GM19238 (cell line): ENCODE data around the gene C19orf67.
A peak's percentile ranks its signal among the peaks of the same experiment; 100 is the strongest.

Experiments
- DNase-seq: peaks from one replicate; pipeline ENCODE4 v3.0.0; 2011; ENCODE audit warnings: low spot score; ENCODE audit not compliant: insufficient read length

Gene C19orf67

GRCh38 chr19:14110650-14111049 is 25.1 kb upstream of the C19orf67 start:
- DNase-seq = no peak

DNA sequence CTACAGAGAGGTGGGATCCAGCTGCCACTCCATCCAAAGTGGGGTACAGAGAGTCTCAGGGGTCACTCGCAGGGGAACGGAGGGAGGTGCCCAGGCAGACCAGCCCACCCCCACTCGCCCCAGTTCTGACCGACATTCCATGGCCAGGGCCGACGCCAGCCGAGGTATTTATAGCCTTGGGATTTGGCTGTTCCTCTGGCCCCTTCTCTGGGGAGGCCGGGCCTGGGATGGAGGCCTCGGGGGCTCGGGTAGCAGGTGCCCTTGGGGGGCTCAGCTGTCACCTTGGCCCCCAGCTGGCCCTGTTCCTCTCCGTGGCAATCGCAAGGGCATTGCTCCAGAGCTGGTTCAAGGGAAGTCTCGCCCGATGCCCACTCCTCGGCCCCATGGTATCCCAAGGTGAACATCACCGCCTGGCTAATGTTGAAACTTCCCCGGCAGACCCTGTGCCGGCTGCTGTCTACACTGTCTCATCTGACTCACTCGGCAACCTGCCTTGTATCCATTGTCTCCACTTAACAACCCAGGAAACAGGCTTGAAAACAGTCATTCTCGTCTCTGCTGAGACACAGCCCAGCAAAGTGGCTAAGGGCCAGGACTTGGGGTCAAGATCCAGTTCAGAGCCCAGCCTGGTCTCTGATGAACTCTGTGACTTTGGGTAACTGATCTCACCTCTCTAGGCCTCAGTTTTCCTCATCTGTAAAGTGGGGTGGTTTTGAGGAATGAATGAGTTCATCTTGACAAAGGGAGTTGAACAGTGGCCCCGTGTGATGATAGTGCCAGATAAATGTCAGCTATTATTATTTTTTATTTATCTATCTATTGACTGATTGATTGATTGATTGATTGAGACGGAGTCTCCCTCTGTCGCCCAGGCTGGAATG is 22.2 kb upstream of the C19orf67 start:
- DNase-seq = no peak

- DNase-seq = no peak
Observed at GRCh38 chr19:14106840-14107239, 21.3 kb upstream of the C19orf67 start.

- no peak for DNase-seq
Observed at GRCh38 chr19:14105680-14106079, 20.1 kb upstream of the C19orf67 start.

DNA sequence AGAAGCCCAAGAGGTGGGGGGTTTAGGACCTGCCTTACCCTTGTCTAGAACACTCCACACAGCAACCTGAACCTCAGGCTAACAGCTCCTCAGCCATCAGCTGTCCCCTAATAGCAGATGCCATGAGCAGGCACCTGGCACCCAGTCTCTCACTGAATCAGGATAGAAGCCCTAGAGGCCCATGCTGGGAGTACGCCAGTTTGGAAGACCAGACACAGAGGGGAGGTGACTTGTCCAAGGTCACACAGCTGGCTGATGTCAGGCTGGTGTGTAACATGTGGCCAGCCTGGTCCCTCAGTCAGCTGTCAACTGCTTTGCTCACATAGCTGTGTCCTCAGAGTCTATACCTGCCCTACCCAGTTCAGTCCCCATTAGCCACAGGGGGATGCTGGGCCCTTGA is 17.7 kb upstream of the C19orf67 start:
- no peak for DNase-seq

GRCh38 chr19:14102756-14103155 is 17.2 kb upstream of the C19orf67 start:
- no peak for DNase-seq

GRCh38 chr19:14102102-14102696 is 16.6 kb upstream of the C19orf67 start:
- DNase-seq = no peak

DNA sequence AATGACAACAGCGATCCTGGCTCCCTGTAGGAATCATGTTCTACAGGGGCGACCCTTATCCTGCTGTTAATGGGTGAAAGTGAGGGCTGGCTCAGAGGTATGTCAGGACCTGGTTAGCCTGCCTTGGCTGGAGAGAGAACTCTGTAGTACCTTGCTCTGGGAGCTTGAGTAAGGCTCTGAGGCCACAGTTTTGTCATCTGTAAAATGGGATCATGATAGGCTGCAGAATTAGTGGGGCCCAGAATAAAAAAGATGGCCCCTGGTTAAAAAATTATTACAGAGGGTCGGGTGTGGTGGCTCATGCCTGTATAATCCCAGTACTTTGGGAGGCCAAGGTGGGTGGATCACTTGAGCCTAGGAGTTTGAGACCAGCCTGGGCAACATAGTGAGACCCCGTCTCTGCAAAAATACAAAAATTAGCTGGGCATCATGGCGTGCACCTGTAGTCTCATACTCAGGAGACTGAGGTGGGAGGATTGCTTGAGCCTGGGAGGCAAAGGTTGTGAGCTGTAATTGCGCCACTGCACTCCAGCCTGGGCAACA is 15.5 kb upstream of the C19orf67 start:
- no peak for DNase-seq

DNA sequence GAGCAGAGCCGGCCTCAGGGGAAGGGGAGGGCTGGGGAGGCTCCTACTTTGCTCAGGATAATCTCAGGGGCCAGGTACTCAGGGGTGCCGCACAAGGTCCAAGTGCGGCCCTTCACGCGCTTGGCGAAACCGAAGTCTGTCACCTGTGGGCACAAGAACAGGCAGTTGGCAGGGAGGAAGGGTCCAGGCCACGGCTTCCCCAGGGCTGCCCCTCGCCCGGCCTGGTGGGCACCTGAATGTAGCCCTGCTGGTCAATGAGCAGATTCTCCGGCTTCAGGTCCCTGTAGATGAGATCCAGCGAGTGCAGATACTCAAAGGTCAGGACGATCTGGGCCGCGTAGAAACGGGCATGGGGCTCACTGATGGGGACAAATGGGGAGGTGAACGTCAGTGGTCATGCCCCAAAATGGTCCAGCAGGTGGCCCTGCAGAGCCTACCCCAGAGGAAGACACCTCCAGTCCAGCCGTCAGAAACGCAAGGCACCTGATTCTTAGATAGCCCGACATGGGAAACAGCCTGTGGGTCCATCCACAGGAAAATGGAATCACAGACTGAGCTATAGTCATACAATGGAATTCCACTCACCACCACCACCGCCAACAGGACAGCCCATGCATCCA is 12.1 kb upstream of the C19orf67 start:
- no peak for DNase-seq

- DNase-seq = no peak
Observed at GRCh38 chr19:14096272-14096992, 10.8 kb upstream of the C19orf67 start.

- DNase-seq = no peak
Observed at GRCh38 chr19:14094854-14095253, 9.3 kb upstream of the C19orf67 start.

DNA sequence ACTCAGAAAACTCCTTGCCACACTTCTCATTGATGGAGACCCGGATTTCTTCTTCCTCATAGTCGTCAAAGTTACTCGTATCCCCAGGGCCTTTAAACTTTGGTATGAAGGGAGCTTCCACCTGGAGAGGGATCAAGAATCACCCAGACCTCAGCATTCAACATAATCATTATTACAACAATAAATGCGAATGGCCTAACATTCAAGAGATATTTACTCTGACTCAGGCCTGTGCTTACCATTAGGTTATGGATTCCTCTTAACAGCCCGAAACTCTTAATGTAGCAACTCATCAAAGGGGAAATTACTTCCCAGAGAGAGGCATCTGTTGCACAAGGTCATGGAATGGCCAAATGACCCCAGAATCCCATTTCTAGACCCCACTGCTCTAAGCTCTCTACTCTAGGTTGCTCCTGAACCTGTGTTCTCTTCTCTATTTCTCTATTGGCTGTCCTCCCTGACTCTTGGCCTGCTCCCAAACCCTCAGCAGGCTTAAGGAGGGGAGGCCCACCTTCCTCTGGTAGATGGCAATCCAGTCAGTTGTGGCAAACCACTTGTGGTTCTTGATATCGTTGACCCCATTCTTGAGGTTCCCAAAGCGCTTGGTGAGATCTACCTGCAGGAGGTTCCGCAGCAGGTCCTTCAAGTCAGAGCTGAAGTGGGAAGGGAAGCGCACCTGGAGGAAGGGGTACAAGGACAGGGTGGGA is 7.7 kb upstream of the C19orf67 start:
- no peak for DNase-seq

DNA sequence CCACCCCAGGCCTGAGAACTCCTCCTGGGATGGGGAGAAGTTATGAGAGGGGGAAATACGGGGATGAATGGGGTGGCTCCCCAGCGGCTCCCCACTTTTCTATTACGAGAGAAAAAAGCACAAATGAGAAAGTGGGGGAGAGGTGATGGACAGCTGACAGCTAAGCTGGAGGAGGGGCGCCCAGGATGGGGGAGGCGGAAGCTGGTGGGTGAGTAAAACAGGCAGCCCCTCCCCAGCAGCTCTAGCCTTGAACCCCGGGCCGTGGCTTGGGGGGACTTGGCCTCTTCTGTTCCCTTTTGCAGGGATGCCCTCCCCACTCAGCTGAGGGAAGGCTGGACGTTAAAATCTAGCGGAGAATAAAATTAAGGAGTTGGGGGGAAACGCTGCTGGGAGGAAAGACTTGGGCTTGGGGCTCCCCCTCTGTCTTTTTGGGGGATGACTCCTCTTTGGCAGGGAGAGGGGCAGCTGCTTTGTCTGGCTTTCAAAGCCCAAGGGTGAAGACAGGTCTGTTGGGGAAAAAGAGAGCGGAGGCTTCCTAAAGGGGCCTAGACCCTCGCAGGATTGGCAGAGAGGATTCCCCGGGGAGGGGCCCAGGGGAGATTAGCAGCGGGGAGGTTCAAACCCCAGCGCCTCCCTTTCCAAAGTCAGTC is 6.4 kb upstream of the C19orf67 start:
- DNase-seq = peak; percentile 69

DNA sequence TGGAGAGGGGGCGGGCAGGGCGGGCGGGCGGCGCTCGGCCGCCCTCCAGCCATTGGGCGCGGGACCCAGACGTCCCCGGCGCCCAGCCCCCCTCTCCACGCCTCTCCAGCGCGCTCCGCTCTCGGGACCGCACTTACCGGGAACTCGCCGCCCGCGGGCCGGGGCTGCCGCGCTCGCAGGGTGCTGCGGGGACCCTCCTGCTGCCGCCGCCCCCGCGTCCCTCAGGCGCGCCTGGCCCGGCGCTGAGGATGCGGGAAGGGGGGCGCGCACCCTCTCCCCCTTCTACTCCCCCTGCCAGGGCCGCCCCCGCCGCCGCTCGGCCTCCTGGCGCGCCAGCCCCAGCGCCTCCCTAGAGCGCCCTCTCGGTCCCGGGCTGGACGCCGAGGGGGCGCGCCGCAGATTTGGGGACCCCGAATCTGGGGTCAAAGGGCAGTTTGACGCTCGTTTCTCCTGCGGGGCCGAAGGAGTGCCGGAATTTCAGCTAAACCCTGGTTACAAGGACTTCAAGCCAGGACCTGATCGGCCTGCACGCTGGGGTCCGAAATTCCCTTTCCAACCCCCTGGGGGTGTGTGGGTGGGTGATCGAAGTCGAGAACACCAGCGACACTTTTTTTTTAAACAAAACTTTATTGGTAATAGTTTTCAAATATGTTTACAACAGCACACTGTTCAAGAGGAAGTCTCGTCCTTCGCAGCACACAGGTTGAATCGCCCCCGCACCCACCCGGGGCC is 5.7 kb upstream of the C19orf67 start:
- peak; percentile 84 for DNase-seq

DNA sequence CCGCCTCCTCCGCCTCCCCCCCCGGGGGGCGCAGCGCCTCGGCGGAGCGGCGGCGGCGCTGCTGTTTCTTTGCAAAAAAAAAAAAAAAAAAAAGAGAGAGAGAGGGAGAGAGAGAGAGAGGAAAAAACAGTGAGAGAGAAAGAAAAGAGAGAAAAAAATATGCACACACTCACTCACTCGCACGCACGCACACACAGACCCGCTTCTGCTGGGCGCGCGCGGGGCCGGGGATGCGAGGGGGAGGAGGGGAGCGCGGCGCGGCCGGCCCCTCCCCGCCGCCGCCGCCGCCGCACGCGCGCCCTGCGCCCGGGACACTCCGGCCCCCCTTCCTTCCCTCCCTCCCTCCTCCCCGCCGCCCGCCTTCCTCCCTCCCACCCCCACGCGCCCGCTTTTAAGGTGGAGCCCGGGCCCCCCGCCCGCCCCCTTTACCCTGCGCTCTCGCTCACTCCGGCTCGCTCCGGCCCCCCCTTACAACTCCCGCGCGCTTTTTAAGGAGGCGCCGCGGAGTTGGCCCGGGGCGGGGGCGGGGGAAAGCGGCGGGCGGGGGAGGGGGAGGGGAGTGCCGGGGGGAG is 5.0 kb upstream of the C19orf67 start, which contains the start of gene SAMD1:
SAMD1 (minus strand) TSS at position 243 of the 572 bp plus-strand sequence.
- DNase-seq = peak; percentile 87

- peak; percentile 69 for DNase-seq
Observed at GRCh38 chr19:14089662-14090508, 4.3 kb upstream of the C19orf67 start.

GRCh38 chr19:14089412-14089661 is 3.8 kb upstream of the C19orf67 start:
- DNase-seq = no peak

GRCh38 chr19:14088634-14089411 is 3.2 kb upstream of the C19orf67 start:
- DNase-seq = no peak
